CD14-positive monocyte (primary cell): ENCODE measurements around the gene SEMA5B. TPM values are rescaled to one million over a fixed set of nuclear protein-coding genes. Genes with fewer than 3 reads are reported as not detected.
A peak's percentile ranks its signal among the peaks of the same experiment; 100 is the strongest.

Experiments
- DNase-seq, 3 donors: peaks; one replicate each; pipeline ENCODE4 v3.0.0-alpha.2; 2011 to 2022
- H2AFZ ChIP-seq: 2 replicates; pipeline ENCODE4 v1.6.0; 2012; ENCODE audit warnings: mild to moderate bottlenecking, low read depth, low read length, inconsistent platforms; ENCODE audit not compliant: insufficient read depth, poor library complexity, severe bottlenecking
- H3K27ac ChIP-seq, 2 donors: 1 replicate in 1 of 2; 2 replicates in 1 of 2; pipeline ENCODE4 v1.5.1; 2012 to 2013; ENCODE audit warnings: low read length in 2 of 2, control low read depth in 1 of 2, inconsistent platforms in 1 of 2, low read depth in 1 of 2, mild to moderate bottlenecking in 1 of 2
- H3K27me3 ChIP-seq, 2 donors: one replicate each; pipeline versions ENCODE4 v1.6.0 to v1.6.1; 2011 to 2013; ENCODE audit warnings: low read length in 2 of 2; ENCODE audit not compliant: control insufficient read depth in 2 of 2, insufficient read depth in 2 of 2
- H3K36me3 ChIP-seq, 2 donors: replicated peaks in 1 of 2; 1 replicate in 1 of 2; 2 replicates in 1 of 2; pipeline versions ENCODE4 v1.5.1 to v1.6.1; 2012 to 2013; ENCODE audit warnings: low read length in 2 of 2, control low read depth in 1 of 2, inconsistent platforms in 1 of 2, mild to moderate bottlenecking in 1 of 2; ENCODE audit not compliant: insufficient read depth in 2 of 2, control insufficient read depth in 1 of 2
- H3K4me1 ChIP-seq, 2 donors: 1 replicate in 1 of 2; 2 replicates in 1 of 2; pipeline versions ENCODE4 v1.5.1 to v1.6.1; 2012 to 2013; ENCODE audit warnings: low read length in 2 of 2, control low read depth in 1 of 2, inconsistent platforms in 1 of 2, mild to moderate bottlenecking in 1 of 2, moderate library complexity in 1 of 2; ENCODE audit not compliant: insufficient read depth in 2 of 2, control insufficient read depth in 1 of 2
- H3K4me2 ChIP-seq: replicated peaks from 2 replicates; pipeline ENCODE3; 2012; ENCODE audit warnings: low read length, moderate library complexity, mild to moderate bottlenecking; ENCODE audit not compliant: poor library complexity, severe bottlenecking; ENCODE audit errors: extremely low read depth
- H3K4me3 ChIP-seq, 3 experiments: fragments of 200-600 bp in 1 of 3; sonication (generic) in 1 of 3; replicated peaks in 1 of 3; 1 replicate in 2 of 3; 2 replicates in 1 of 3; pipeline ENCODE4 v1.5.1; 2011 to 2013; ENCODE audit warnings: low read length in 3 of 3, mild to moderate bottlenecking in 3 of 3, control low read depth in 2 of 3, low read depth in 2 of 3, inconsistent platforms in 1 of 3, moderate library complexity in 1 of 3
- H3K79me2 ChIP-seq: 2 replicates; pipeline ENCODE4 v1.6.0; 2012; ENCODE audit warnings: mild to moderate bottlenecking, control low read depth, inconsistent platforms, low read length, moderate library complexity; ENCODE audit not compliant: insufficient read depth
- H3K9ac ChIP-seq: 2 replicates; pipeline ENCODE4 v1.6.0; 2017; ENCODE audit warnings: low read length, mild to moderate bottlenecking; ENCODE audit not compliant: insufficient read depth, poor library complexity, severe bottlenecking
- H3K9me3 ChIP-seq, 2 donors: replicated peaks in 1 of 2; 1 replicate in 1 of 2; 2 replicates in 1 of 2; pipeline versions ENCODE4 v1.5.1 to v1.6.1; 2012 to 2013; ENCODE audit warnings: low read length in 2 of 2, control low read depth in 1 of 2; ENCODE audit not compliant: control insufficient read depth in 1 of 2, insufficient read depth in 1 of 2
- H4K20me1 ChIP-seq: 2 replicates; pipeline ENCODE4 v1.6.0; 2012; ENCODE audit warnings: mild to moderate bottlenecking, low read length, control low read depth, moderate library complexity; ENCODE audit not compliant: insufficient read depth
- H3K27ac Mint-ChIP-seq, 7 donors: one replicate each; pipeline ENCODE4 v1.8.0; 2020; ENCODE audit warnings: mild to moderate bottlenecking in 7 of 7, mixed read lengths in 7 of 7, moderate library complexity in 6 of 7, inconsistent platforms in 2 of 7
- H3K27me3 Mint-ChIP-seq, 3 donors: one replicate each; pipeline ENCODE4 v1.8.0; 2021 to 2022; ENCODE audit warnings: low read depth in 3 of 3, mild to moderate bottlenecking in 3 of 3, mixed read lengths in 3 of 3, moderate library complexity in 3 of 3, inconsistent platforms in 1 of 3
- H3K36me3 Mint-ChIP-seq, 2 donors: one replicate each; pipeline ENCODE4 v1.8.0; 2020; ENCODE audit warnings: mixed read lengths in 2 of 2, inconsistent platforms in 1 of 2, mild to moderate bottlenecking in 1 of 2
- H3K4me1 Mint-ChIP-seq: one replicate; pipeline ENCODE4 v1.8.0; 2020; ENCODE audit warnings: mild to moderate bottlenecking, mixed read lengths
- H3K4me3 Mint-ChIP-seq, 2 donors: one replicate each; pipeline ENCODE4 v1.8.0; 2020; ENCODE audit warnings: mild to moderate bottlenecking in 2 of 2, mixed read lengths in 2 of 2, moderate library complexity in 1 of 2
- H3K9me3 Mint-ChIP-seq, 7 donors: one replicate each; pipeline ENCODE4 v1.8.0; 2020 to 2022; ENCODE audit warnings: mixed read lengths in 7 of 7, mild to moderate bottlenecking in 6 of 7, moderate library complexity in 6 of 7, inconsistent platforms in 2 of 7
- WGBS: methylation state at CpG from one replicate; pipeline ENCODE4 v1.1.5; 2013; ENCODE audit warnings: missing lambda C conversion rate; ENCODE audit not compliant: insufficient coverage; 5-methylcytosine and 5-hydroxymethylcytosine counted together
- intact Hi-C, 2 donors: fragments of 100-400 bp; cut with micrococcal nuclease; formaldehyde crosslinking; loops; one replicate each; pipeline versions ENCODE4 v1.15.0 to v1.15.1; 2023
- polyA plus RNA-seq, 3 donors: library from polyadenylated mRNA; depleted of rRNA in 1 of 3; unstranded in 2 of 3; stranded (reverse) in 1 of 3; fragments of 300-500 nt in 2 of 3; fragments of >200 nt in 1 of 3; fragmentation: Illumina TruSeq in 2 of 3; gene quantifications; 1 replicate in 2 of 3; 2 replicates in 1 of 3; pipeline ENCODE4 v1.2.3, GENCODE V29; 2012 to 2021
- TF ChIP-seq, protein P1 (sequence below): fragments of 200-600 bp; IDR thresholded peaks from one replicate; pipeline ENCODE4 v1.8.0; 2022; ENCODE audit warnings: antibody characterized with exemption, mild to moderate bottlenecking

SEMA5B gene
- polyA plus RNA-seq, 3 donors: not detected

DNA sequence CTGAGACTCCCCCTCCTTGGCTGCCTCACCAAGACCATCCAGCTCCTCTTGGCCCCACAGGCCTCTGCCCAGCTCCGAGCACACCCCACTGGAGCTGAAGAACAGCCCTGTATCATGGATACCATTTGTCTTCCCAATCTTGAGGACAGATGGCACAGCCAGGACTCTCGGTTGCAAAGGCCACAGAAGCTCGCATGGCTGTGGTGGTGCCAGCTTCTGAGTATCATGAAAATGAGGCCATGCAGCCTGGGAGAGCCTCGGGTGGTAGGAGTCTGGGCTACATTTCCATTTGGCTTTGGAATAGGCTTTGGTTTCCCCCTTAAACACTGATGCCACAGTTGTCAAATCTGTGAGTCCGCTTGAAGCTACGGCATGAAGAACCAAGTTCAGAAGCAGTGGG lies 106.6 kb downstream of the SEMA5B start:
- Histone ChIP-seq H3K36me3 (no peaks in the 10 kb centered on the region), H3K4me3 (no peak overlapping the region), H2AFZ (no peak overlapping the region), H3K79me2 (no peaks in the 10 kb centered on the region), H3K9me3 (no peaks in the 10 kb centered on the region), H4K20me1 (no peaks in the 10 kb centered on the region), H3K4me2 (no peak overlapping the region), H3K27ac (no peak overlapping the region), H3K9ac (no peak overlapping the region), H3K27me3 (peaks cover 17 to 46% of the 10 kb centered on the region in 2 donors), H3K4me1 (peaks cover 6 to 11% of the 10 kb centered on the region in 2 donors)
- H3K4me3 Mint-ChIP-seq: peak overlapping the region in 1 of 2 donors; percentile 63
- WGBS: 84% methylated on average over 6 of the region's 6 CpGs
- H3K9me3 Mint-ChIP-seq: peaks cover 0 to 4% (median 0%) of the 10 kb centered on the region in 7 donors
- no peak overlapping the region for H3K27ac Mint-ChIP-seq
- DNase-seq: no peak
- no peaks in the 10 kb centered on the region for H3K36me3 Mint-ChIP-seq
- H3K4me1 Mint-ChIP-seq: peaks cover 4% of the 10 kb centered on the region
- peaks cover 12 to 32% (median 22%) of the 10 kb centered on the region in 3 donors for H3K27me3 Mint-ChIP-seq
- TF ChIP-seq, protein P1, sequence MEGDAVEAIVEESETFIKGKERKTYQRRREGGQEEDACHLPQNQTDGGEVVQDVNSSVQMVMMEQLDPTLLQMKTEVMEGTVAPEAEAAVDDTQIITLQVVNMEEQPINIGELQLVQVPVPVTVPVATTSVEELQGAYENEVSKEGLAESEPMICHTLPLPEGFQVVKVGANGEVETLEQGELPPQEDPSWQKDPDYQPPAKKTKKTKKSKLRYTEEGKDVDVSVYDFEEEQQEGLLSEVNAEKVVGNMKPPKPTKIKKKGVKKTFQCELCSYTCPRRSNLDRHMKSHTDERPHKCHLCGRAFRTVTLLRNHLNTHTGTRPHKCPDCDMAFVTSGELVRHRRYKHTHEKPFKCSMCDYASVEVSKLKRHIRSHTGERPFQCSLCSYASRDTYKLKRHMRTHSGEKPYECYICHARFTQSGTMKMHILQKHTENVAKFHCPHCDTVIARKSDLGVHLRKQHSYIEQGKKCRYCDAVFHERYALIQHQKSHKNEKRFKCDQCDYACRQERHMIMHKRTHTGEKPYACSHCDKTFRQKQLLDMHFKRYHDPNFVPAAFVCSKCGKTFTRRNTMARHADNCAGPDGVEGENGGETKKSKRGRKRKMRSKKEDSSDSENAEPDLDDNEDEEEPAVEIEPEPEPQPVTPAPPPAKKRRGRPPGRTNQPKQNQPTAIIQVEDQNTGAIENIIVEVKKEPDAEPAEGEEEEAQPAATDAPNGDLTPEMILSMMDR: no peak
- intact Hi-C loops: no loop called here

DNA sequence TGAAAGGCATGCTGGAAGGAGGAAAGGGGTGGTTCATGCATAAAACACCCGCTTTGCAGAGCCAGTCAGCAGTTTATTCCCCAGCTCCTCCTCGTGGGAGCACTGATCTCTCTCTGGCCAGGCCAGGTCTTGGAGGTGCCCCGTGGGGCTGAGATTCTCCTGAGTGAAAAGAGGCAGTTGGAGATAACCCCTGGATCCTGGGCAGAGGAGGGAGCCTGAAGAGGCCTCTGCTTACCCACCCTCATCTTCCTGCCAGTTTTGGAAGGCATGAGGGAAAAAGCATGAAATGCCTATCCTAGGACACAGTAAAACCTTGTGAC lies 108.3 kb downstream of the SEMA5B start:
- no peak overlapping the region for H3K4me3 ChIP-seq
- H3K27ac ChIP-seq: no peak overlapping the region
- H3K9me3 ChIP-seq: no peaks in the 10 kb centered on the region
- peaks cover 0 to 4% (median 0%) of the 10 kb centered on the region in 7 donors for H3K9me3 Mint-ChIP-seq
- no peak for DNase-seq
- TF ChIP-seq, protein P1: no peak
- intact Hi-C loops: no loop called here
- peaks cover 6 to 11% of the 10 kb centered on the region in 2 donors for H3K4me1 ChIP-seq
- H2AFZ ChIP-seq: no peak overlapping the region
- no peak overlapping the region for H3K4me2 ChIP-seq
- peaks cover 15 to 38% (median 29%) of the 10 kb centered on the region in 3 donors for H3K27me3 Mint-ChIP-seq
- H3K27me3 ChIP-seq: peaks cover 17 to 53% of the 10 kb centered on the region in 2 donors
- 83% methylated on average over 1 of the region's 3 CpGs for WGBS
- peaks cover 4% of the 10 kb centered on the region for H3K4me1 Mint-ChIP-seq
- H3K4me3 Mint-ChIP-seq: no peak overlapping the region
- H3K27ac Mint-ChIP-seq: peak overlapping the region in 1 of 7 donors; percentile 1
- no peaks in the 10 kb centered on the region for H4K20me1 ChIP-seq
- no peak overlapping the region for H3K9ac ChIP-seq
- no peaks in the 10 kb centered on the region for H3K36me3 ChIP-seq
- no peaks in the 10 kb centered on the region for H3K79me2 ChIP-seq
- no peaks in the 10 kb centered on the region for H3K36me3 Mint-ChIP-seq
